Upper lobe of right lung (tissue), 1 donor: Measurements from ENCODE around the gene RPRD2. TPM values are rescaled to one million over a fixed set of nuclear protein-coding genes. Genes with fewer than 3 reads are reported as not detected.

Source experiments
- ATAC-seq: fragments of 200-7000 bp; cut with Tn5 transposase; one replicate; pipeline ENCODE4 v1.9.1; 2020; ENCODE audit warnings: mild to moderate bottlenecking, moderate library complexity
- DNase-seq: peaks from one replicate; pipeline ENCODE4 v3.0.0-alpha.2; 2020
- H3K27ac ChIP-seq: fragments of 200-600 bp; one replicate; pipeline ENCODE4 v1.8.0; 2022
- H3K27me3 ChIP-seq: fragments of 200-600 bp; one replicate; pipeline ENCODE4 v1.8.0; 2022; ENCODE audit warnings: mild to moderate bottlenecking
- H3K36me3 ChIP-seq: fragments of 200-600 bp; one replicate; pipeline ENCODE4 v1.8.0; 2022
- H3K4me1 ChIP-seq: fragments of 200-600 bp; one replicate; pipeline ENCODE4 v1.8.0; 2022
- H3K4me3 ChIP-seq: fragments of 200-600 bp; one replicate; pipeline ENCODE4 v1.8.0; 2022; ENCODE audit warnings: mild to moderate bottlenecking
- H3K9me3 ChIP-seq: fragments of 200-600 bp; one replicate; pipeline ENCODE4 v1.8.0; 2022
- CTCF ChIP-seq: fragments of 200-600 bp; IDR thresholded peaks from one replicate; pipeline ENCODE4 v1.8.0; 2022; ENCODE audit warnings: antibody characterized with exemption
- intact Hi-C: fragments of 100-400 bp; cut with DNase I; formaldehyde crosslinking; loops from one replicate; pipeline ENCODE4 v1.11.0; 2022
- total RNA-seq: library from RNA; stranded (reverse); fragmentation: NEBNext Ultra II Directional; extraction: Animal tissue kit (Norgen Biotek cat#: 25700); gene quantifications from one replicate; pipeline ENCODE4 v1.2.1, GENCODE V29; 2021
- donor health status: DM: no; HTN: yes; CAD: no; lungs with severe emphysema.

Gene RPRD2
- total RNA-seq, 1 donor from 2014 or later: 31.4 TPM

DNA sequence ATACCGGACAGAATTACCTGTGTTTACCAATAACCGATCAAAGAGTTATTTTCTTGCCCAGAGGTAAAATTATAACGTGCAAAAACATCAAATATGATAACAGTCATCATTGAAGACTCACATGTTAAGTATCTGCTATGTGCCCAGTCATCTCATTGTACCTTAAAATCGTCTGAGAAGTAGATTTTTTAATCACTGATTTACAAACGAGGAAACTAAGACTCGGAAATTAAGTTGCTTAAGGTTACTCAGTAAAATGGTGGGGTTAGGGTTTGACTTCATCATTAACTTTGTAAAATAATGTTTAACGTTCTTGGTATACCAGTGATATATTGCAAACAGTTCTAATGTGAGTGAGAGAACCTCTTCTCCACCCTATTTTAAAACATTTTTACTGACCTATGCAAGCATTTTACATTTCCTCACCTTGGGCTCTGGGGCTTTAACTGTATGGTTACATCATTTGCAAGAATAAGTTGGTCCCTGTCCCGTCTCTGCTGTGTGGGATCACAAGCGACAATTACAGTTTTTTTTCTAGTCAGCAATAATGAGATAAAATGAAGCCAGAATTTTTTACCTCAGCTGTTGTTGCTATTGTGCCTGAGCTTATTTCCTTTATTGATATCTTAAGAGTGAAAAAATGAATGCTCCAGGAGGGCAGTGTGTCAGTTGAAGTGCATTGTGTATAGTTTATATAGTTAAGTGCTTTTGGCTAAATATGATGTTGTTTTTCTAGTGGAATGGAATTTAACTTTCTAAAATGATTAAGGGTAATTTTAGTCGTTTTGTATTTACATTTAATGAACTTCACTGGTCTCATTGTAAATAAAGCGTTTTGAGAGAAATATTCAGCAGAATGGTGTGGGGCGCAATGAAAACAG, 2.7 kb downstream of the RPRD2 start:
- no peak for TF ChIP-seq CTCF
- H3K4me1 ChIP-seq: peaks cover 13% of the 10 kb centered on the region
- DNase-seq (no peak), ATAC-seq (no peak)
- no peaks in the 10 kb centered on the region for H3K36me3 ChIP-seq
- H3K4me3 ChIP-seq: peak overlapping the region; percentile 74
- H3K27me3 ChIP-seq: no peaks in the 10 kb centered on the region
- peak overlapping the region; percentile 13 for H3K27ac ChIP-seq
- intact Hi-C loops: no loop called here
- H3K9me3 ChIP-seq: no peaks in the 10 kb centered on the region

DNA sequence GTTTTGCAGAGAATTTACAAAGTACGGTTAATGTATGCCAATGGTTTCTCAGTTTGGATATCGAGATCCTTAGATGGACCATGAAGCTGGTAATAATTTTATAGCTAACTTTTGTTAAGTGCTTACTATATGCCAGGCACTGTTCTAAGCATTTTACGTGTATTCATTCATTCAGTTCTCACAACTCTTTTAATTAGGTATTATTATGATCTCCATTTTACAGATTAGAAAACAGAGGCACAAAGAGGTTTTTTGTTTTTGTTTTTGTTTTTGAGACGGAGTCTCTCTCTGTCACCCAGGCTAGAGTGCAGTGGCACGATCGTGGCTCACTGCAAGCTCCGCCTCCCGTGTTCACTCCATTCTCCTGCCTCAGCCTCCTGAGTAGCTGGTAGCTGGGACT, 7.2 kb downstream of the RPRD2 start:
- ATAC-seq (no peak), DNase-seq (no peak)
- H3K27ac ChIP-seq: no peak overlapping the region
- TF ChIP-seq CTCF: no peak
- intact Hi-C loops: no loop called here
- H3K4me1 ChIP-seq: peaks cover 32% of the 10 kb centered on the region
- H3K36me3 ChIP-seq: no peaks in the 10 kb centered on the region
- H3K27me3 ChIP-seq: no peaks in the 10 kb centered on the region
- H3K4me3 ChIP-seq: no peak overlapping the region
- H3K9me3 ChIP-seq: no peaks in the 10 kb centered on the region

- peaks cover 23% of the 10 kb centered on the region for H3K4me1 ChIP-seq
- TF ChIP-seq CTCF: no peak
- ATAC-seq: no peak
These were observed 8.6 kb downstream of the RPRD2 start for GRCh38 chr1:150372580-150372979.

GRCh38 chr1:150376110-150376509, 12.2 kb downstream of the RPRD2 start:
- Histone ChIP-seq H3K4me3 (no peak overlapping the region), H3K27me3 (no peaks in the 10 kb centered on the region), H3K9me3 (no peaks in the 10 kb centered on the region), H3K36me3 (no peaks in the 10 kb centered on the region), H3K27ac (no peak overlapping the region), H3K4me1 (peaks cover 22% of the 10 kb centered on the region)
- DNase-seq (no peak), ATAC-seq (no peak)
- no peak for TF ChIP-seq CTCF
- intact Hi-C loops: no loop called here

More at GRCh38 chr1:150372580-150372979, 8.6 kb downstream of the RPRD2 start:
- no peaks in the 10 kb centered on the region for H3K9me3 ChIP-seq
- H3K27me3 ChIP-seq: no peaks in the 10 kb centered on the region
- no peak overlapping the region for H3K4me3 ChIP-seq
- no peak for DNase-seq
- H3K36me3 ChIP-seq: no peaks in the 10 kb centered on the region
- intact Hi-C loops: no loop called here
- H3K27ac ChIP-seq: no peak overlapping the region

- no peak for TF ChIP-seq CTCF
- Histone ChIP-seq H3K27ac (no peak overlapping the region), H3K27me3 (no peaks in the 10 kb centered on the region), H3K36me3 (no peaks in the 10 kb centered on the region), H3K4me3 (no peak overlapping the region), H3K4me1 (peaks cover 15% of the 10 kb centered on the region), H3K9me3 (no peaks in the 10 kb centered on the region)
- intact Hi-C loops: no loop called here
- DNase-seq (no peak), ATAC-seq (no peak)
These were observed 19.8 kb downstream of the RPRD2 start for GRCh38 chr1:150383631-150384324.
